ENCODE results near the gene FBXO36.
"Not testable (repeated sequence)": the region's sequence is repeated elsewhere in the genome, so short reads cannot be mapped to it uniquely, and the experiment has no call there.

DNA sequence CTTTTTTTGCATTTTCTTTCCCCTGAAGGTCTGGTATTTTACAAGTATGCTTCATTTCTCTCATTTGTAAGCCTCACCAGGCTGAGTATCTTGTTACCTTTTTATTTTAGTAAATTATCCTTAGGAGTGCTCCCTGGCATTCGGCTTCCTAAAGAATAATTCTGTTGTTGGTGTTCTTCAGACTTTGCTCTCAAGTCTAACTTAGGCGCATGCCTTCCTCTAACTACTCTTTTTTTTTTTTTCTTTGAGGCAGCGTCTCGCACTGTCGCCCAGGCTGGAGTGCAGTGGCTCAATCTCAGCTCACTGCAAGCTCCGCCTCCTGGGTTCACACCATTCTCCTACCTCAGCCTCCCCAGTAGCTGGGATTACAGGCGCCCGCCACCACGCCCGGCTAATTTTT is 2.2 kb downstream of the FBXO36 start:
- TF ChIP-seq, protein P1, sequence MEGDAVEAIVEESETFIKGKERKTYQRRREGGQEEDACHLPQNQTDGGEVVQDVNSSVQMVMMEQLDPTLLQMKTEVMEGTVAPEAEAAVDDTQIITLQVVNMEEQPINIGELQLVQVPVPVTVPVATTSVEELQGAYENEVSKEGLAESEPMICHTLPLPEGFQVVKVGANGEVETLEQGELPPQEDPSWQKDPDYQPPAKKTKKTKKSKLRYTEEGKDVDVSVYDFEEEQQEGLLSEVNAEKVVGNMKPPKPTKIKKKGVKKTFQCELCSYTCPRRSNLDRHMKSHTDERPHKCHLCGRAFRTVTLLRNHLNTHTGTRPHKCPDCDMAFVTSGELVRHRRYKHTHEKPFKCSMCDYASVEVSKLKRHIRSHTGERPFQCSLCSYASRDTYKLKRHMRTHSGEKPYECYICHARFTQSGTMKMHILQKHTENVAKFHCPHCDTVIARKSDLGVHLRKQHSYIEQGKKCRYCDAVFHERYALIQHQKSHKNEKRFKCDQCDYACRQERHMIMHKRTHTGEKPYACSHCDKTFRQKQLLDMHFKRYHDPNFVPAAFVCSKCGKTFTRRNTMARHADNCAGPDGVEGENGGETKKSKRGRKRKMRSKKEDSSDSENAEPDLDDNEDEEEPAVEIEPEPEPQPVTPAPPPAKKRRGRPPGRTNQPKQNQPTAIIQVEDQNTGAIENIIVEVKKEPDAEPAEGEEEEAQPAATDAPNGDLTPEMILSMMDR (IDR thresholded peaks at IDR 0.05): not testable (repeated sequence)
- not testable (repeated sequence) for TF ChIP-seq POLR2A (IDR thresholded peaks at IDR 0.05)

Data from esophagus squamous epithelium (tissue), 4 donors.